Vagina (tissue), 2 donors: Measurements from ENCODE around the gene PASK. TPM values are rescaled to one million over a fixed set of nuclear protein-coding genes. Genes with fewer than 3 reads are reported as not detected.

Experiments used
- DNase-seq, 2 donors: peaks; one replicate each; pipeline ENCODE4 v3.0.0-alpha.2; 2017; ENCODE audit errors: extremely low spot score in 2 of 2
- H3K27ac ChIP-seq: fragments of 200-600 bp; sonication (generic); one replicate; pipeline ENCODE4 v1.5.1; 2019
- H3K27me3 ChIP-seq: fragments of 200-600 bp; sonication (generic); one replicate; pipeline ENCODE4 v1.5.1; 2019
- H3K36me3 ChIP-seq, 2 donors: fragments of 200-600 bp; sonication (generic); one replicate each; pipeline ENCODE4 v1.5.1; 2017 to 2019
- H3K4me1 ChIP-seq: fragments of 200-600 bp; sonication (generic); one replicate; pipeline ENCODE4 v1.5.1; 2019
- H3K4me3 ChIP-seq, 2 donors: fragments of 200-600 bp; sonication (generic); 1 replicate in 1 of 2; 2 replicates in 1 of 2; pipeline ENCODE4 v1.5.1; 2016 to 2019
- H3K9me3 ChIP-seq: fragments of 200-600 bp; sonication (generic); one replicate; pipeline ENCODE4 v1.5.1; 2019
- POLR2A ChIP-seq, 2 donors: fragments of 450-650 bp; IDR thresholded peaks; one replicate each; pipeline ENCODE4 v1.6.1; 2017; ENCODE audit warnings: antibody characterized with exemption in 2 of 2, mild to moderate bottlenecking in 2 of 2, moderate library complexity in 2 of 2
- POLR2AphosphoS5 ChIP-seq, 2 donors: sonication (generic); formaldehyde crosslinking; IDR thresholded peaks; one replicate each; pipeline ENCODE4 v1.9.0; 2017; ENCODE audit warnings: antibody characterized with exemption in 2 of 2, mild to moderate bottlenecking in 2 of 2, low read depth in 1 of 2; ENCODE audit not compliant: insufficient read depth in 1 of 2
- intact Hi-C: fragments of 100-400 bp; cut with DNase I; formaldehyde crosslinking; loops from one replicate; pipeline ENCODE4 v1.15.1; 2023
- total RNA-seq: library from RNA; depleted of rRNA; stranded (reverse); fragments of >200 nt; gene quantifications from one replicate; pipeline ENCODE4 v1.2.3, GENCODE V29; 2016
- TF ChIP-seq, protein P1 (sequence below), 3 experiments: fragments of 450-650 bp in 2 of 3; fragments of 200-600 bp in 1 of 3; sonication (generic) in 1 of 3; IDR thresholded peaks; one replicate each; pipeline ENCODE4 v1.5.1; 2017 to 2019; ENCODE audit warnings: antibody characterized with exemption in 3 of 3, mild to moderate bottlenecking in 2 of 3, moderate library complexity in 2 of 3

Gene PASK
- total RNA-seq, 1 donor from 2014 or later, result 6.4 TPM

- Histone ChIP-seq H3K27ac (no peak overlapping the region), H3K27me3 (no peaks in the 10 kb centered on the region), H3K4me1 (no peaks in the 10 kb centered on the region), H3K9me3 (no peaks in the 10 kb centered on the region), H3K4me3 (no peak overlapping the region), H3K36me3 (peaks cover 0 to 10% of the 10 kb centered on the region in 2 donors)
- TF ChIP-seq POLR2A (IDR thresholded peaks at IDR 0.05) (no peak), POLR2AphosphoS5 (IDR thresholded peaks at IDR 0.05; ENCODE audit: insufficient read depth in 1 of 2, low read depth in 1 of 2) (no peak)
- TF ChIP-seq, protein P1, sequence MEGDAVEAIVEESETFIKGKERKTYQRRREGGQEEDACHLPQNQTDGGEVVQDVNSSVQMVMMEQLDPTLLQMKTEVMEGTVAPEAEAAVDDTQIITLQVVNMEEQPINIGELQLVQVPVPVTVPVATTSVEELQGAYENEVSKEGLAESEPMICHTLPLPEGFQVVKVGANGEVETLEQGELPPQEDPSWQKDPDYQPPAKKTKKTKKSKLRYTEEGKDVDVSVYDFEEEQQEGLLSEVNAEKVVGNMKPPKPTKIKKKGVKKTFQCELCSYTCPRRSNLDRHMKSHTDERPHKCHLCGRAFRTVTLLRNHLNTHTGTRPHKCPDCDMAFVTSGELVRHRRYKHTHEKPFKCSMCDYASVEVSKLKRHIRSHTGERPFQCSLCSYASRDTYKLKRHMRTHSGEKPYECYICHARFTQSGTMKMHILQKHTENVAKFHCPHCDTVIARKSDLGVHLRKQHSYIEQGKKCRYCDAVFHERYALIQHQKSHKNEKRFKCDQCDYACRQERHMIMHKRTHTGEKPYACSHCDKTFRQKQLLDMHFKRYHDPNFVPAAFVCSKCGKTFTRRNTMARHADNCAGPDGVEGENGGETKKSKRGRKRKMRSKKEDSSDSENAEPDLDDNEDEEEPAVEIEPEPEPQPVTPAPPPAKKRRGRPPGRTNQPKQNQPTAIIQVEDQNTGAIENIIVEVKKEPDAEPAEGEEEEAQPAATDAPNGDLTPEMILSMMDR (IDR thresholded peaks at IDR 0.05), result no peak
- intact Hi-C loops, result no loop called here
- no peak for DNase-seq
Measured at GRCh38 chr2:241185961-241186360, 36.7 kb upstream of the PASK start.

DNA sequence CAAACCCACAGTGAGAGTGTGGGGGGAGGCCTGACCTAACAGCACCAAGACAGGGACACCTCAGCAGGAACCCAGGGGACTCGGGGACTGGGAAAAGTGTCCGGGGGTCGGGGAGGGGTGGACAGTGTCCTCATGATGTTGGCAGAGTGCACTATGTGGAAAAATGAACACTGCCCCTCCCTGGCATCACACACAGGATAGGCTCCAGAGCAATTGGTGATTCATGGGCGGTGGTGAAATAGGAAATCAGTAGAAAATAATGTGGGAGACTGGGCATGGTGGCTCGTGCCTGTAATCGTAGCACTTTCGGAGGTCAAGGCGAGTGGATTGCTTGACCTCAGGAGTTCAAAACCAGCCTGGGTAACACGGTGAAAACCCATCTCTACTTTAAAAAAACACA lies 35.6 kb upstream of the PASK start:
- TF ChIP-seq, protein P1 (IDR thresholded peaks at IDR 0.05), result no peak
- TF ChIP-seq POLR2A (IDR thresholded peaks at IDR 0.05) (no peak), POLR2AphosphoS5 (IDR thresholded peaks at IDR 0.05; ENCODE audit: insufficient read depth in 1 of 2, low read depth in 1 of 2) (no peak)

DNA sequence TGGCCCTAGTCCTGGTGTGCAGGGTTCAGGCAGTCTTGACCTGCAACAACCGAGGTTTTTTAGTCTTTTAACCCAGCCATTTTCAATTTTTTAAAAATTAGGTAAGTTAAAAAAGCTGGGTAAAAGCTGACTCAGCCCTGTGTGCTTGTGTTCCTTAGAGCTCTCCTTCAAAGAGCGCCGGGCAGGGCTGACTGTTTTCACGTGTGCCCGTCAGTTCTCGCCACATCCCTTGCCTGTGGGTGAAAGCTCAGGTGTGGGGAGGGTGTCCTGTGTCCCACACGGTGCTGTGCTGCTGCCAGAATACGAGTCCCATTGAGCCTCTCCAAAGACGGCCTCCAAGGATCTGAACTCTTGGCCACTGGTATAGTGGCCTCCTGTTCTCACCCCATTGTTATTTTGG lies 33.9 kb upstream of the PASK start:
- Histone ChIP-seq H3K4me3 (no peak overlapping the region), H3K9me3 (no peaks in the 10 kb centered on the region), H3K27ac (no peak overlapping the region), H3K4me1 (no peaks in the 10 kb centered on the region), H3K27me3 (no peaks in the 10 kb centered on the region), H3K36me3 (peaks cover 0 to 17% of the 10 kb centered on the region in 2 donors)
- no peak for DNase-seq
- intact Hi-C loops, result no loop called here
- TF ChIP-seq POLR2AphosphoS5 (IDR thresholded peaks at IDR 0.05; ENCODE audit: insufficient read depth in 1 of 2, low read depth in 1 of 2) (no peak), POLR2A (IDR thresholded peaks at IDR 0.05) (no peak)
- TF ChIP-seq, protein P1 (IDR thresholded peaks at IDR 0.05), result no peak

More for the DNA sequence above, 35.6 kb upstream of the PASK start:
- H3K9me3 ChIP-seq, result no peaks in the 10 kb centered on the region
- H3K4me1 ChIP-seq, result no peaks in the 10 kb centered on the region
- intact Hi-C loops, result no loop called here
- DNase-seq, result no peak
- H3K4me3 ChIP-seq, result no peak overlapping the region
- H3K27ac ChIP-seq, result no peak overlapping the region
- H3K27me3 ChIP-seq, result no peaks in the 10 kb centered on the region
- peaks cover 0 to 10% of the 10 kb centered on the region in 2 donors for H3K36me3 ChIP-seq

DNA sequence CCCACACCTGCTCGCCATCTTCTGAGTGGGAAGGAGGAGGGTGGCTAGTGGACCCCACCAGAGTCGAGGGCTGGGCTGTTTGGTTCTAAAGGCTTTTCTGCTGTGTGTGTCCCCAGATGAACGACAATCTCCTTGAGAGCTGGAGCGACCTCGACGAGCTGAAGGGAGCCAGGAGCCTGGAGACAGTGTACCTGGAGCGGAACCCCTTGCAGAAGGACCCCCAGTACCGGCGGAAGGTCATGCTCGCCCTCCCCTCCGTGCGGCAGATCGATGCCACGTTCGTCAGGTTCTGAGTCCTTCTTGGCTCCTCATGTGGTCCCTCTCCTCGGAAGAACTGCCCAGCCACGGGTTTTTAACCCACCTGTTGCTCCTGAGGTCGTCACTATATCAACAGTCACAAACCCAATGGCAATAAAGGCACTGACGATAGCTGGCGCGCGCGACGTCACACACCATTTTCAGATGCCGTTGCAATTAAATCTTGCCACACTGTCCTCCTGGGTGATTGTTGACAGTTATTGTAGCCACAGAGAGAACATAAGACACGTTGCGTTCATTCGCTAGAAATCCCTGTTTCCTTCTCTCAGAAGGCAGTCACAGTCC lies 33.4 kb upstream of the PASK start:
- no peak overlapping the region for H3K4me3 ChIP-seq
- H3K27ac ChIP-seq, result no peak overlapping the region
- H3K27me3 ChIP-seq, result no peaks in the 10 kb centered on the region
- no peaks in the 10 kb centered on the region for H3K9me3 ChIP-seq
- no peak for TF ChIP-seq POLR2AphosphoS5 (IDR thresholded peaks at IDR 0.05; ENCODE audit: insufficient read depth in 1 of 2, low read depth in 1 of 2)
- no peak for TF ChIP-seq POLR2A (IDR thresholded peaks at IDR 0.05)
- TF ChIP-seq, protein P1 (IDR thresholded peaks at IDR 0.05), result no peak
- peaks cover 0 to 22% of the 10 kb centered on the region in 2 donors for H3K36me3 ChIP-seq
- no peaks in the 10 kb centered on the region for H3K4me1 ChIP-seq
- intact Hi-C loops, result no loop called here
- no peak for DNase-seq

DNA sequence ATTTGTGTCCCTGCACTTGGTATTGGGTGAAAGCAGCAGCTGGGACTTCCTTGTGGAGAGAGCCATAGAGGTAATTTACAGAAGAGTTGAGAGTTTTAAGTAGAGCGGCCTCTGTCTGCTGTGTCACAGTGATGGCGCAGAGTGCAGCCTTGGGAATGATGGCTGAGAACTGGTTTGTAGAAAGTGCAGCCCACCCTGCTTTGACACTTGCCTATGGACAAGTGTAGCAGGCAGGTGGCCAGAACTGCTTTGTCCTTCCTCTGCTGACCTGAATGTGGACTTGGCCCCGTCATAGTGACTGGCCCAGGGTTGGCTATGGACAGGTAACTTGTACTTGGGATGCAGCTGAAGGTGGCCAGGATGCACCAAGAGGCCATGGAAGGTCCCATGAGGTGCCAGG lies 32.9 kb upstream of the PASK start:
- H3K4me1 ChIP-seq, result no peaks in the 10 kb centered on the region
- H3K27me3 ChIP-seq, result no peaks in the 10 kb centered on the region
- intact Hi-C loops, result no loop called here
- no peak overlapping the region for H3K27ac ChIP-seq
- DNase-seq, result no peak
- TF ChIP-seq, protein P1 (IDR thresholded peaks at IDR 0.05), result no peak
- no peak for TF ChIP-seq POLR2A (IDR thresholded peaks at IDR 0.05)
- no peak for TF ChIP-seq POLR2AphosphoS5 (IDR thresholded peaks at IDR 0.05; ENCODE audit: insufficient read depth in 1 of 2, low read depth in 1 of 2)
- H3K9me3 ChIP-seq, result no peaks in the 10 kb centered on the region
- no peak overlapping the region for H3K4me3 ChIP-seq
- peaks cover 0 to 25% of the 10 kb centered on the region in 2 donors for H3K36me3 ChIP-seq
